Neural cell (in vitro differentiated cells): Measurements from ENCODE around the gene RAP1GAP2. TPM values are rescaled to one million over a fixed set of nuclear protein-coding genes. Genes with fewer than 3 reads are reported as not detected.

Experiments
- H2AFZ ChIP-seq: fragments of 200-600, 300-800 bp; sonication (generic), shearing (Covaris generic); 2 replicates; pipeline ENCODE4 v1.6.0; 2014; ENCODE audit warnings: low read depth, mild to moderate bottlenecking, antibody characterized with exemption, low read length, moderate library complexity
- H3F3A ChIP-seq: fragments of 200-600 bp; shearing (Covaris generic); 2 replicates; pipeline ENCODE4 v1.6.1; 2016; ENCODE audit warnings: mild to moderate bottlenecking, moderate library complexity, mixed read lengths, antibody characterized with exemption, low read length; ENCODE audit not compliant: insufficient read depth, poor library complexity, severe bottlenecking
- H3K27ac ChIP-seq: fragments of 200-600, 300-800 bp; sonication (generic), shearing (Covaris generic); 2 replicates; pipeline ENCODE4 v1.5.1; 2014; ENCODE audit warnings: mild to moderate bottlenecking, low read length, moderate library complexity
- H3K27me3 ChIP-seq: fragments of 300-800, 200-600 bp; sonication (generic), shearing (Covaris generic); 2 replicates; pipeline ENCODE4 v1.6.0; 2014; ENCODE audit warnings: mild to moderate bottlenecking, low read depth, low read length, moderate library complexity; ENCODE audit not compliant: insufficient read depth
- H3K36me3 ChIP-seq: fragments of 300-800, 200-600 bp; sonication (generic), shearing (Covaris generic); 2 replicates; pipeline ENCODE4 v1.5.1; 2014; ENCODE audit warnings: mild to moderate bottlenecking, antibody characterized with exemption, low read length, moderate library complexity; ENCODE audit not compliant: insufficient read depth
- H3K4me2 ChIP-seq: fragments of 300-800, 200-600 bp; sonication (generic), shearing (Covaris generic); 2 replicates; pipeline ENCODE4 v1.6.0; 2014; ENCODE audit warnings: mild to moderate bottlenecking, low read length
- H3K4me3 ChIP-seq: fragments of 300-800, 200-600 bp; sonication (generic), shearing (Covaris generic); 2 replicates; pipeline ENCODE4 v1.5.1; 2014; ENCODE audit warnings: mild to moderate bottlenecking, low read length, moderate library complexity
- H3K79me2 ChIP-seq: fragments of 200-600 bp; shearing (Covaris generic); replicated peaks from 2 replicates; pipeline ENCODE4 v1.6.0; 2014; ENCODE audit warnings: mild to moderate bottlenecking, low read length, moderate library complexity; ENCODE audit not compliant: insufficient read depth
- H3K9ac ChIP-seq: fragments of 300-800, 200-600 bp; sonication (generic), shearing (Covaris generic); 2 replicates; pipeline ENCODE4 v1.6.1; 2016; ENCODE audit warnings: mild to moderate bottlenecking, low read length, mixed read lengths
- H3K9me2 ChIP-seq: fragments of 200-600 bp; shearing (Covaris generic); 2 replicates; pipeline ENCODE4 v1.6.1; 2016; ENCODE audit warnings: mild to moderate bottlenecking, low read length, mixed read lengths; ENCODE audit not compliant: insufficient read depth
- H3K9me3 ChIP-seq: fragments of 200-600, 300-800 bp; sonication (generic), shearing (Covaris generic); 2 replicates; pipeline ENCODE4 v1.6.1; 2016; ENCODE audit warnings: mild to moderate bottlenecking, mixed run types, low read length, moderate library complexity, mixed read lengths
- H4K20me1 ChIP-seq: fragments of 200-600 bp; shearing (Covaris generic); 2 replicates; pipeline ENCODE4 v1.6.1; 2016; ENCODE audit warnings: mild to moderate bottlenecking, mixed run types; ENCODE audit not compliant: insufficient read depth
- CTCF ChIP-seq: fragments of 450-650 bp; IDR thresholded peaks from 2 replicates; pipeline ENCODE4 v1.5.1; 2014; ENCODE audit warnings: antibody characterized with exemption, mild to moderate bottlenecking, moderate library complexity; ENCODE audit not compliant: poor library complexity, severe bottlenecking
- EP300 ChIP-seq: fragments of 450-650 bp; conservative IDR thresholded peaks from 2 replicates; pipeline ENCODE4 v1.6.1; 2014; ENCODE audit warnings: antibody characterized with exemption, mild to moderate bottlenecking, moderate library complexity; ENCODE audit not compliant: poor library complexity, severe bottlenecking
- EZH2 ChIP-seq: fragments of 200-600, 300-800 bp; shearing (Covaris generic), sonication (generic); IDR thresholded peaks from 2 replicates; pipeline ENCODE4 v1.6.1; 2014; ENCODE audit warnings: antibody characterized with exemption, low read length, borderline replicate concordance, mild to moderate bottlenecking; ENCODE audit not compliant: insufficient read depth, poor library complexity, severe bottlenecking
- MXI1 ChIP-seq: fragments of 450-650 bp; conservative IDR thresholded peaks from 2 replicates; pipeline ENCODE4 v1.6.1; 2014; ENCODE audit warnings: antibody characterized with exemption, mild to moderate bottlenecking; ENCODE audit not compliant: poor library complexity, severe bottlenecking
- POLR2AphosphoS5 ChIP-seq: IDR thresholded peaks from 2 replicates; pipeline ENCODE4 v1.6.1; 2012
- RAD21 ChIP-seq: fragments of 450-650 bp; conservative IDR thresholded peaks from 2 replicates; pipeline ENCODE4 v1.6.1; 2014; ENCODE audit warnings: antibody characterized with exemption, mild to moderate bottlenecking, moderate library complexity
- REST ChIP-seq: IDR thresholded peaks from 2 replicates; pipeline ENCODE4 v1.6.1; 2012; ENCODE audit warnings: borderline replicate concordance
- SMC3 ChIP-seq: fragments of 450-650 bp; conservative IDR thresholded peaks from 2 replicates; pipeline ENCODE4 v1.6.1; 2014; ENCODE audit warnings: antibody characterized with exemption, mild to moderate bottlenecking, moderate library complexity; ENCODE audit not compliant: poor library complexity
- TAF1 ChIP-seq: IDR thresholded peaks from 2 replicates; pipeline ENCODE4 v1.6.1; 2012; ENCODE audit warnings: low read depth
- polyA plus RNA-seq: library from polyadenylated mRNA; depleted of rRNA; stranded (reverse); fragments of >200 nt; gene quantifications from 2 replicates; pipeline ENCODE4 v1.2.3, GENCODE V29; 2014

Gene RAP1GAP2
- polyA plus RNA-seq, 1 donor from 2014 or later = 14.8 TPM

GRCh38 chr17:2964831-2965230 lies 168.6 kb downstream of the RAP1GAP2 start:
- TF ChIP-seq MXI1 = no peak
- TF ChIP-seq POLR2AphosphoS5 = no peak
- TF ChIP-seq TAF1 = no peak
- TF ChIP-seq CTCF = no peak
- TF ChIP-seq RAD21 = no peak
- no peak for TF ChIP-seq REST
- TF ChIP-seq EZH2 = no peak
- TF ChIP-seq SMC3 = no peak
- TF ChIP-seq EP300 = no peak
- H3F3A ChIP-seq = no peaks in the 10 kb centered on the region
- no peaks in the 10 kb centered on the region for H3K36me3 ChIP-seq
- H3K79me2 ChIP-seq = no peaks in the 10 kb centered on the region
- no peaks in the 10 kb centered on the region for H4K20me1 ChIP-seq
- H3K27ac ChIP-seq = no peak overlapping the region
- H3K9me2 ChIP-seq = no peaks in the 10 kb centered on the region
- no peak overlapping the region for H3K9ac ChIP-seq
- no peak overlapping the region for H2AFZ ChIP-seq
- H3K4me2 ChIP-seq = no peak overlapping the region
- no peaks in the 10 kb centered on the region for H3K9me3 ChIP-seq
- H3K4me3 ChIP-seq = no peak overlapping the region
- no peaks in the 10 kb centered on the region for H3K27me3 ChIP-seq

- Histone ChIP-seq H3K4me3 (no peak overlapping the region), H3K4me2 (no peak overlapping the region), H3K27me3 (no peaks in the 10 kb centered on the region), H3K79me2 (no peaks in the 10 kb centered on the region), H4K20me1 (no peaks in the 10 kb centered on the region), H3K27ac (no peak overlapping the region), H3K9me2 (no peaks in the 10 kb centered on the region), H3K36me3 (no peaks in the 10 kb centered on the region), H3K9ac (no peak overlapping the region), H2AFZ (no peak overlapping the region), H3K9me3 (no peaks in the 10 kb centered on the region), H3F3A (no peaks in the 10 kb centered on the region)
- TF ChIP-seq RAD21 = no peak
- no peak for TF ChIP-seq POLR2AphosphoS5
- no peak for TF ChIP-seq EP300
- no peak for TF ChIP-seq SMC3
- TF ChIP-seq CTCF = no peak
- TF ChIP-seq TAF1 = no peak
- no peak for TF ChIP-seq EZH2
- TF ChIP-seq REST = no peak
- TF ChIP-seq MXI1 = no peak
Observed at GRCh38 chr17:2965621-2966595, 169.7 kb downstream of the RAP1GAP2 start.
